SU-DHL-6 (cell line): Measurements from ENCODE around the gene EFEMP1.

ENCODE experiments used
- H2AFZ ChIP-seq: fragments of 200-600 bp; sonication (generic); 2 replicates; pipeline ENCODE4 v1.6.1; 2014; ENCODE audit warnings: low read depth, mild to moderate bottlenecking, moderate library complexity, mixed read lengths, antibody characterized with exemption, low read length; ENCODE audit not compliant: severe bottlenecking
- H3F3A ChIP-seq: fragments of 200-600 bp; shearing (Covaris generic); 2 replicates; pipeline ENCODE4 v1.6.0; 2016; ENCODE audit warnings: antibody characterized with exemption, mild to moderate bottlenecking; ENCODE audit not compliant: insufficient read depth
- H3K27ac ChIP-seq: fragments of 200-600 bp; sonication (generic); 2 replicates; pipeline ENCODE4 v1.5.1; 2016; ENCODE audit warnings: low read depth, mild to moderate bottlenecking, low read length, moderate library complexity, mixed read lengths
- H3K27me3 ChIP-seq: fragments of 200-600 bp; sonication (generic), shearing (Covaris generic); 2 replicates; pipeline ENCODE4 v1.6.0; 2014; ENCODE audit warnings: mild to moderate bottlenecking, low read length
- H3K36me3 ChIP-seq: fragments of 200-600 bp; sonication (generic); 2 replicates; pipeline ENCODE4 v1.6.1; 2014; ENCODE audit warnings: mild to moderate bottlenecking, low read length, mixed read lengths
- H3K4me2 ChIP-seq: fragments of 300-600, 200-600 bp; shearing (Covaris generic), sonication (generic); 2 replicates; pipeline ENCODE4 v1.6.0; 2014; ENCODE audit warnings: low read length, low read depth, mild to moderate bottlenecking; ENCODE audit not compliant: poor library complexity, severe bottlenecking
- H3K4me3 ChIP-seq: fragments of 200-600 bp; sonication (generic); 2 replicates; pipeline ENCODE4 v1.5.1; 2014; ENCODE audit warnings: antibody characterized with exemption, low read length, mild to moderate bottlenecking, mixed read lengths; ENCODE audit not compliant: insufficient read depth, poor library complexity, severe bottlenecking
- H3K79me2 ChIP-seq: fragments of 200-600 bp; sonication (generic); 2 replicates; pipeline ENCODE4 v1.6.1; 2014; ENCODE audit warnings: mild to moderate bottlenecking, low read length, moderate library complexity; ENCODE audit not compliant: insufficient read depth
- H3K9ac ChIP-seq: fragments of 200-600 bp; sonication (generic); 2 replicates; pipeline ENCODE4 v1.7.0; 2014; ENCODE audit warnings: mild to moderate bottlenecking, low read length
- H3K9me2 ChIP-seq: fragments of 200-600 bp; sonication (generic); replicated peaks from 2 replicates; pipeline ENCODE4 v1.6.1; 2014; ENCODE audit warnings: low read length; ENCODE audit not compliant: insufficient read depth
- H3K9me3 ChIP-seq: fragments of 200-600 bp; sonication (generic); 2 replicates; pipeline ENCODE4 v1.6.1; 2014; ENCODE audit warnings: low read length, mixed read lengths; ENCODE audit not compliant: insufficient read depth
- H4K20me1 ChIP-seq: fragments of 200-600 bp; sonication (generic); 2 replicates; pipeline ENCODE4 v1.6.1; 2014; ENCODE audit warnings: low read depth, mild to moderate bottlenecking, antibody characterized with exemption, low read length, moderate library complexity, mixed read lengths
- CTCF ChIP-seq: fragments of 200-600 bp; sonication (generic); IDR thresholded peaks from one replicate; pipeline ENCODE4 v1.5.1; 2017; ENCODE audit warnings: antibody characterized with exemption, mild to moderate bottlenecking, low read length, moderate library complexity; ENCODE audit not compliant: insufficient read depth, poor library complexity, severe bottlenecking
- EZH2phosphoT487 ChIP-seq: fragments of 200-600 bp; sonication (generic), shearing (Covaris generic); conservative IDR thresholded peaks from 2 replicates; pipeline ENCODE4 v1.6.1; 2018; ENCODE audit warnings: mild to moderate bottlenecking, antibody characterized with exemption, low read length, moderate library complexity, mixed read lengths

Gene EFEMP1

GRCh38 chr2:55859875-55860274, 63.7 kb downstream of the EFEMP1 start:
- Histone ChIP-seq H3K4me2 (no peak overlapping the region), H3F3A (no peaks in the 10 kb centered on the region), H3K27ac (no peak overlapping the region), H4K20me1 (no peaks in the 10 kb centered on the region), H2AFZ (no peak overlapping the region), H3K27me3 (no peaks in the 10 kb centered on the region), H3K4me3 (no peak overlapping the region), H3K9me3 (no peaks in the 10 kb centered on the region), H3K9ac (no peak overlapping the region), H3K79me2 (no peaks in the 10 kb centered on the region), H3K36me3 (no peaks in the 10 kb centered on the region), H3K9me2 (no peaks in the 10 kb centered on the region)
- TF ChIP-seq CTCF (no peak), EZH2phosphoT487 (no peak)

GRCh38 chr2:55857766-55858165, 65.8 kb downstream of the EFEMP1 start:
- H2AFZ ChIP-seq = no peak overlapping the region
- no peak overlapping the region for H3K4me2 ChIP-seq
- H3K4me3 ChIP-seq = no peak overlapping the region
- H3K27ac ChIP-seq = no peak overlapping the region
- no peaks in the 10 kb centered on the region for H3K79me2 ChIP-seq
- H3F3A ChIP-seq = no peaks in the 10 kb centered on the region
- H3K9me2 ChIP-seq = no peaks in the 10 kb centered on the region
- H3K36me3 ChIP-seq = no peaks in the 10 kb centered on the region
- no peaks in the 10 kb centered on the region for H4K20me1 ChIP-seq
- no peaks in the 10 kb centered on the region for H3K27me3 ChIP-seq
- no peak for TF ChIP-seq EZH2phosphoT487
- TF ChIP-seq CTCF = no peak
- H3K9me3 ChIP-seq = no peaks in the 10 kb centered on the region
- H3K9ac ChIP-seq = no peak overlapping the region

- Histone ChIP-seq H2AFZ (no peak overlapping the region), H3K36me3 (no peaks in the 10 kb centered on the region), H3K4me2 (no peak overlapping the region), H3K9me2 (no peaks in the 10 kb centered on the region), H3K27ac (no peak overlapping the region), H3K27me3 (no peaks in the 10 kb centered on the region), H3K9ac (no peak overlapping the region), H3K79me2 (no peaks in the 10 kb centered on the region), H3K9me3 (no peaks in the 10 kb centered on the region), H4K20me1 (no peaks in the 10 kb centered on the region), H3F3A (no peaks in the 10 kb centered on the region), H3K4me3 (no peak overlapping the region)
- TF ChIP-seq CTCF = no peak
- TF ChIP-seq EZH2phosphoT487 = no peak
Observed at GRCh38 chr2:55856936-55857335, 66.6 kb downstream of the EFEMP1 start.

GRCh38 chr2:55848096-55848495, 75.5 kb downstream of the EFEMP1 start:
- no peak overlapping the region for H2AFZ ChIP-seq
- H3K79me2 ChIP-seq = no peaks in the 10 kb centered on the region
- no peak overlapping the region for H3K4me2 ChIP-seq
- no peaks in the 10 kb centered on the region for H3K27me3 ChIP-seq
- H3K27ac ChIP-seq = no peak overlapping the region
- no peak overlapping the region for H3K4me3 ChIP-seq
- H3F3A ChIP-seq = no peaks in the 10 kb centered on the region
- H3K9me2 ChIP-seq = no peaks in the 10 kb centered on the region
- H3K36me3 ChIP-seq = no peaks in the 10 kb centered on the region
- H4K20me1 ChIP-seq = no peaks in the 10 kb centered on the region
- no peaks in the 10 kb centered on the region for H3K9me3 ChIP-seq
- H3K9ac ChIP-seq = no peak overlapping the region
- TF ChIP-seq EZH2phosphoT487 = no peak
- TF ChIP-seq CTCF = no peak
